OCI-LY7 (cell line): ENCODE measurements around the gene GALNT17. TPM values are rescaled to one million over a fixed set of nuclear protein-coding genes. Genes with fewer than 3 reads are reported as not detected.

Experiments
- BruUV-seq: library from RNA; stranded (reverse); fragments of 400-500 nt; replicated peaks from 2 replicates; lab custom pipeline; 2021; lab: Mats Ljungman, UMichigan
- CTCF ChIA-PET: fragments of 300-600 bp; sonication (Branson Sonifier 250); formaldehyde crosslinking; loops from one replicate; lab custom pipeline; 2022; ENCODE audit warnings: antibody characterized with exemption; ENCODE audit not compliant: unreplicated experiment; lab: Charles Lee
- POLR2A ChIA-PET: fragments of 300-600 bp; sonication (Branson Sonifier 250); formaldehyde crosslinking; loops from one replicate; lab custom pipeline; 2022; ENCODE audit warnings: antibody characterized with exemption; lab: Charles Lee
- DNase-seq: peaks from one replicate; pipeline ENCODE4 v3.0.0-alpha.2; 2015; ENCODE audit warnings: low spot score
- H2AFZ ChIP-seq: fragments of 200-600 bp; sonication (generic), shearing (Covaris generic); 2 replicates; pipeline ENCODE4 v1.6.1; 2014; ENCODE audit warnings: mild to moderate bottlenecking, antibody characterized with exemption, low read length, moderate library complexity
- H3K27ac ChIP-seq: fragments of 200-600 bp; sonication (generic); 2 replicates; pipeline ENCODE4 v1.5.1; 2014; ENCODE audit warnings: mixed run types, low read depth, mild to moderate bottlenecking, moderate library complexity, low read length, inconsistent platforms; ENCODE audit not compliant: poor library complexity, severe bottlenecking
- H3K36me3 ChIP-seq: fragments of 200-600 bp; sonication (generic); 2 replicates; pipeline ENCODE4 v1.6.1; 2014; ENCODE audit warnings: mild to moderate bottlenecking, antibody characterized with exemption, low read length, moderate library complexity, mixed read lengths; ENCODE audit not compliant: insufficient read depth
- H3K4me1 ChIP-seq: fragments of 200-600 bp; sonication (generic); 2 replicates; pipeline ENCODE4 v1.5.1; 2014; ENCODE audit warnings: mild to moderate bottlenecking, low read length; ENCODE audit not compliant: insufficient read depth, poor library complexity, severe bottlenecking
- H3K4me2 ChIP-seq: fragments of 200-600 bp; sonication (generic); 2 replicates; pipeline ENCODE4 v1.6.1; 2014; ENCODE audit warnings: mild to moderate bottlenecking, low read length
- H3K4me3 ChIP-seq: fragments of 200-600 bp; sonication (generic); 2 replicates; pipeline ENCODE4 v1.5.1; 2014; ENCODE audit warnings: mild to moderate bottlenecking, low read depth, low read length; ENCODE audit not compliant: poor library complexity, severe bottlenecking
- H3K79me2 ChIP-seq: fragments of 200-600 bp; sonication (generic); 2 replicates; pipeline ENCODE4 v1.6.1; 2016; ENCODE audit warnings: low read depth, mild to moderate bottlenecking, low read length, moderate library complexity, mixed read lengths; ENCODE audit not compliant: insufficient read depth
- H3K9me2 ChIP-seq: fragments of 200-600 bp; sonication (generic); 2 replicates; pipeline ENCODE4 v1.6.1; 2016; ENCODE audit warnings: mild to moderate bottlenecking, low read length, mixed read lengths; ENCODE audit not compliant: insufficient read depth
- H3K9me3 ChIP-seq: fragments of 200-600 bp; sonication (generic); 2 replicates; pipeline ENCODE4 v1.6.1; 2014; ENCODE audit warnings: mild to moderate bottlenecking, mixed run types, low read length, mixed read lengths
- H4K20me1 ChIP-seq: fragments of 200-600 bp; sonication (generic); 2 replicates; pipeline ENCODE4 v1.6.1; 2014; ENCODE audit warnings: mild to moderate bottlenecking, antibody characterized with exemption, low read length, moderate library complexity, mixed read lengths; ENCODE audit not compliant: insufficient read depth
- CTCF ChIP-seq: fragments of 200-600 bp; sonication (generic); conservative IDR thresholded peaks from 2 replicates; pipeline ENCODE4 v1.5.1; 2014; ENCODE audit warnings: mild to moderate bottlenecking, antibody characterized with exemption, low read length, moderate library complexity, mixed read lengths
- EZH2phosphoT487 ChIP-seq: fragments of 200-600 bp; sonication (generic); IDR thresholded peaks from 2 replicates; pipeline ENCODE4 v1.6.1; 2018; ENCODE audit warnings: low read depth, borderline replicate concordance, mild to moderate bottlenecking, mixed run types, antibody characterized with exemption, low read length, moderate library complexity, mixed read lengths
- intact Hi-C: fragments of 100-400 bp; cut with micrococcal nuclease; formaldehyde crosslinking; loops from one replicate; pipeline ENCODE4 v1.10.0; 2022; ENCODE audit not compliant: unreplicated experiment
- total RNA-seq, 2 experiments: library from RNA; depleted of rRNA in 1 of 2; stranded (reverse); fragments of >200 nt in 1 of 2; shearing (Covaris generic) in 1 of 2; gene quantifications; 2 replicates each; pipeline ENCODE4 v1.2.3, GENCODE V29; 2014 to 2022

The GALNT17 gene
- total RNA-seq, 2 experiments from 2014 or later = not detected

- no TSS peak for BruUV-seq
- H2AFZ ChIP-seq = no peak overlapping the region
- DNase-seq = no peak
- intact Hi-C loops = no loop called here
- H3K4me2 ChIP-seq = no peak overlapping the region
- no peaks in the 10 kb centered on the region for H3K4me1 ChIP-seq
- H4K20me1 ChIP-seq = no peaks in the 10 kb centered on the region
- ChIA-PET CTCF (no interaction called here), POLR2A (no interaction called here)
- no peaks in the 10 kb centered on the region for H3K79me2 ChIP-seq
- no peak overlapping the region for H3K4me3 ChIP-seq
- no peaks in the 10 kb centered on the region for H3K36me3 ChIP-seq
- no peaks in the 10 kb centered on the region for H3K9me2 ChIP-seq
- H3K27ac ChIP-seq = no peak overlapping the region
- H3K9me3 ChIP-seq = no peaks in the 10 kb centered on the region
- TF ChIP-seq EZH2phosphoT487 = no peak
- TF ChIP-seq CTCF = no peak
These were observed 230.3 kb downstream of the GALNT17 start for GRCh38 chr7:71362240-71362639.

GRCh38 chr7:71363223-71363622 lies 231.3 kb downstream of the GALNT17 start:
- intact Hi-C loops = no loop called here
- no peaks in the 10 kb centered on the region for H3K4me1 ChIP-seq
- H3K9me3 ChIP-seq = no peaks in the 10 kb centered on the region
- no TSS peak for BruUV-seq
- no peak overlapping the region for H3K4me3 ChIP-seq
- CTCF ChIA-PET = no interaction called here
- H4K20me1 ChIP-seq = no peaks in the 10 kb centered on the region
- no peaks in the 10 kb centered on the region for H3K36me3 ChIP-seq
- no peaks in the 10 kb centered on the region for H3K9me2 ChIP-seq
- H3K79me2 ChIP-seq = no peaks in the 10 kb centered on the region
- H2AFZ ChIP-seq = no peak overlapping the region
- no peak for DNase-seq
- TF ChIP-seq CTCF (no peak), EZH2phosphoT487 (no peak)
- H3K4me2 ChIP-seq = no peak overlapping the region
- POLR2A ChIA-PET = no interaction called here
- no peak overlapping the region for H3K27ac ChIP-seq

- no peaks in the 10 kb centered on the region for H3K9me2 ChIP-seq
- H3K4me3 ChIP-seq = no peak overlapping the region
- H3K9me3 ChIP-seq = no peaks in the 10 kb centered on the region
- no peaks in the 10 kb centered on the region for H3K4me1 ChIP-seq
- H3K79me2 ChIP-seq = no peaks in the 10 kb centered on the region
- BruUV-seq = no TSS peak
- H3K36me3 ChIP-seq = no peaks in the 10 kb centered on the region
- DNase-seq = no peak
- no peaks in the 10 kb centered on the region for H4K20me1 ChIP-seq
- intact Hi-C loops = no loop called here
- TF ChIP-seq EZH2phosphoT487 = no peak
- TF ChIP-seq CTCF = no peak
- CTCF ChIA-PET = no interaction called here
- H2AFZ ChIP-seq = no peak overlapping the region
- no peak overlapping the region for H3K4me2 ChIP-seq
- no peak overlapping the region for H3K27ac ChIP-seq
- POLR2A ChIA-PET = no interaction called here
These were observed 231.7 kb downstream of the GALNT17 start for GRCh38 chr7:71363627-71364026.
